DND-41 (cell line): ENCODE measurements around the gene ZNF248.

Experiments
- ATAC-seq: fragments of 200-7000 bp; cut with Tn5 transposase; 3 replicates; pipeline ENCODE4 v1.9.1; 2021; ENCODE audit warnings: low read depth; ENCODE audit not compliant: insufficient read depth
- DNase-seq: peaks from one replicate; pipeline ENCODE4 v3.0.0-alpha.2; 2020
- H2AFZ ChIP-seq: 2 replicates; pipeline ENCODE4 v1.6.0; 2012; ENCODE audit warnings: low read depth, low read length
- H3K27ac ChIP-seq: 2 replicates; pipeline ENCODE4 v1.5.1; 2012; ENCODE audit warnings: low read length, inconsistent platforms
- H3K27me3 ChIP-seq: fragments of 200-600 bp; sonication (generic); 2 replicates; pipeline ENCODE4 v1.6.0; 2012; ENCODE audit warnings: low read length, mild to moderate bottlenecking, inconsistent platforms; ENCODE audit not compliant: insufficient read depth, poor library complexity
- H3K36me3 ChIP-seq: 2 replicates; pipeline ENCODE4 v1.5.1; 2012; ENCODE audit warnings: low read length, inconsistent platforms; ENCODE audit not compliant: insufficient read depth
- H3K4me1 ChIP-seq: 2 replicates; pipeline ENCODE4 v1.5.1; 2012; ENCODE audit warnings: mild to moderate bottlenecking, low read length; ENCODE audit not compliant: insufficient read depth
- H3K4me2 ChIP-seq: 2 replicates; pipeline ENCODE4 v1.6.0; 2012; ENCODE audit warnings: mild to moderate bottlenecking, moderate library complexity, low read length, inconsistent platforms; ENCODE audit not compliant: insufficient read depth
- H3K4me3 ChIP-seq, 2 experiments: fragments of 200-600 bp in 1 of 2; shearing (Covaris generic) in 1 of 2; 2 replicates each; pipeline ENCODE4 v1.5.1; 2012 to 2016; ENCODE audit warnings: inconsistent platforms in 2 of 2, low read length in 2 of 2, mild to moderate bottlenecking in 2 of 2, low read depth in 1 of 2, moderate library complexity in 1 of 2
- H3K79me2 ChIP-seq: 2 replicates; pipeline ENCODE4 v1.6.0; 2012; ENCODE audit warnings: low read length, inconsistent platforms; ENCODE audit not compliant: insufficient read depth
- H3K9ac ChIP-seq: 2 replicates; pipeline ENCODE4 v1.6.0; 2012; ENCODE audit warnings: low read depth, mild to moderate bottlenecking, inconsistent platforms, low read length, moderate library complexity
- H3K9me3 ChIP-seq: 2 replicates; pipeline ENCODE4 v1.5.1; 2012; ENCODE audit warnings: low read length, moderate library complexity, mild to moderate bottlenecking, inconsistent platforms; ENCODE audit not compliant: insufficient read depth, severe bottlenecking
- H4K20me1 ChIP-seq: 2 replicates; pipeline ENCODE4 v1.6.0; 2012; ENCODE audit warnings: low read length; ENCODE audit not compliant: insufficient read depth
- EZH2 ChIP-seq: IDR thresholded peaks from 3 replicates; pipeline ENCODE4 v1.6.1; 2012; ENCODE audit warnings: borderline replicate concordance, low read depth, mild to moderate bottlenecking, moderate library complexity, low read length, inconsistent platforms; ENCODE audit not compliant: severe bottlenecking
- TF ChIP-seq, protein P1 (sequence below): IDR thresholded peaks from 2 replicates; pipeline ENCODE4 v1.5.1; 2012; ENCODE audit warnings: borderline replicate concordance, low read length, moderate library complexity, mild to moderate bottlenecking; ENCODE audit not compliant: poor library complexity, severe bottlenecking; ENCODE audit errors: extremely low read depth

ZNF248 gene

DNA sequence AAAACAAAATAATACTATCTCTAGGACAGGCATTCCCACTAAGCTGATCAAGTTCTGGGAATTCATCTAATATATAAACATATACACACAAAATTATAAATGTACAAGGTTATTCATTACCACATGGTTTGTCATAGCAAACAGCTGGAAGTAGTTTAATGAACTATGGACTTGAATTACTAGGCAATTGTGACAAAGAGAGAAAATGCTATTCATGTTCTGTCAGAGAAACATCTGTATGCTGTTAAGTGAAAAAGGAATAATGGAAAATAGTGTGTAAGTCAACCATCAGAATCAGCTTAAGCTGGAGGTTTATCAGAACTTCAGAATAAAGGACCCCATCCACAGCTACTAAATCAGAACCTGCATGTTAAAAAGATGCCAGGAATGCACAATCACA lies 2.8 kb downstream of the ZNF248 start:
- ATAC-seq: no peak
- H3K79me2 ChIP-seq: peaks cover 56% of the 10 kb centered on the region
- no peak for DNase-seq
- H3K9me3 ChIP-seq: no peaks in the 10 kb centered on the region
- H3K27me3 ChIP-seq: no peaks in the 10 kb centered on the region
- peaks cover 3% of the 10 kb centered on the region; the same call in 1 of the 2 replicates for H4K20me1 ChIP-seq
- peaks cover 35% of the 10 kb centered on the region for H3K4me1 ChIP-seq
- H3K9ac ChIP-seq: no peak overlapping the region
- H3K36me3 ChIP-seq: peaks cover 6% of the 10 kb centered on the region
- no peak overlapping the region for H3K27ac ChIP-seq
- peak overlapping the region; percentile 84 for H3K4me2 ChIP-seq
- H2AFZ ChIP-seq: no peak overlapping the region
- TF ChIP-seq, protein P1, sequence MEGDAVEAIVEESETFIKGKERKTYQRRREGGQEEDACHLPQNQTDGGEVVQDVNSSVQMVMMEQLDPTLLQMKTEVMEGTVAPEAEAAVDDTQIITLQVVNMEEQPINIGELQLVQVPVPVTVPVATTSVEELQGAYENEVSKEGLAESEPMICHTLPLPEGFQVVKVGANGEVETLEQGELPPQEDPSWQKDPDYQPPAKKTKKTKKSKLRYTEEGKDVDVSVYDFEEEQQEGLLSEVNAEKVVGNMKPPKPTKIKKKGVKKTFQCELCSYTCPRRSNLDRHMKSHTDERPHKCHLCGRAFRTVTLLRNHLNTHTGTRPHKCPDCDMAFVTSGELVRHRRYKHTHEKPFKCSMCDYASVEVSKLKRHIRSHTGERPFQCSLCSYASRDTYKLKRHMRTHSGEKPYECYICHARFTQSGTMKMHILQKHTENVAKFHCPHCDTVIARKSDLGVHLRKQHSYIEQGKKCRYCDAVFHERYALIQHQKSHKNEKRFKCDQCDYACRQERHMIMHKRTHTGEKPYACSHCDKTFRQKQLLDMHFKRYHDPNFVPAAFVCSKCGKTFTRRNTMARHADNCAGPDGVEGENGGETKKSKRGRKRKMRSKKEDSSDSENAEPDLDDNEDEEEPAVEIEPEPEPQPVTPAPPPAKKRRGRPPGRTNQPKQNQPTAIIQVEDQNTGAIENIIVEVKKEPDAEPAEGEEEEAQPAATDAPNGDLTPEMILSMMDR: no peak
- TF ChIP-seq EZH2: no peak
- H3K4me3 ChIP-seq: peak overlapping the region in 1 of 2 experiments; percentile 13; a peak in 1 of 4 replicates

DNA sequence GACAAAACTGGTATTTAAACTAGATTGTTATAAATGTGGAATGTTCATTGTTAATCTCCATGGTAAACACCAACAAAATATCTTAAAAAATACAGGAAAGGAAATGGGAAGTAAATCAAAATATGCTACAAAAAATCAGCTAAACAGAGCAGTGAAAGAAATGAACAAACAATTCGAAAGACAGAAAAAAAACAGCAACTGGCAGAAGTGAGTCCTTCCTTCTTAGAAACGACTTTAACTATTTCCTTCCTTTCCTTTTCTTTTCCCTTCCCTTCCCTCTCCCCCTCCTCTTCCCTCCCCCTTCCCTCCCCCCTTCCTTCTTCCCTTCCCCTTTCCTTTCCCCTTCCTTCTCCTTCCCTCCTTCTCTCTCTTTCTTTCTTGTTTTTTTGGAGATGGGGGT lies 12.8 kb downstream of the ZNF248 start:
- Histone ChIP-seq H4K20me1 (no peaks in the 10 kb centered on the region), H2AFZ (no peak overlapping the region), H3K9ac (no peak overlapping the region), H3K4me3 (no peak overlapping the region), H3K36me3 (peaks cover 14% of the 10 kb centered on the region), H3K27ac (no peak overlapping the region), H3K9me3 (no peaks in the 10 kb centered on the region), H3K27me3 (no peaks in the 10 kb centered on the region), H3K4me1 (no peaks in the 10 kb centered on the region), H3K4me2 (no peak overlapping the region), H3K79me2 (peaks cover 26% of the 10 kb centered on the region; the same call in 1 of the 2 replicates)
- TF ChIP-seq, protein P1: no peak
- TF ChIP-seq EZH2: no peak
- no peak for DNase-seq
- no peak for ATAC-seq

DNA sequence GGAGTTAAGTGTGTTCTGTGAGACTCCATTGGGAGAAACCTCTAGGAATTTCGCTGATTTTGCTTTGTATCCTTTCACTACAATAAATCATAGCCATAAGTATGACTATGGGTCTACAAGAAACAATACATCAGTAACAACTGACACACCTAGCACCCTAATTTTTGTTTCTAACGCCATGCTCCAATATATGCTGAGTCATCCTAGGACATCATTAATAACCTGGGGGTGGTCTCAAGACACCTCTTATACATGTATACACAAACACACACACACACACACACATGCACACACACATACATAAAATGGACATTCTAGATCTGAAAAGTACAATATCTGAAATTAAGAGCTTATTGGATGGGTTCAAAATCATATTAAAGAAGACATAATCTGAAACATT lies 18.2 kb downstream of the ZNF248 start:
- DNase-seq: no peak
- Histone ChIP-seq H2AFZ (no peak overlapping the region), H3K79me2 (peaks cover 19% of the 10 kb centered on the region; the same call in 1 of the 2 replicates), H3K4me2 (no peak overlapping the region), H3K4me1 (no peaks in the 10 kb centered on the region), H3K4me3 (no peak overlapping the region), H3K9ac (no peak overlapping the region), H3K27ac (no peak overlapping the region), H3K27me3 (no peaks in the 10 kb centered on the region), H3K36me3 (peaks cover 51% of the 10 kb centered on the region), H3K9me3 (peaks cover under 1% of the 10 kb centered on the region), H4K20me1 (no peaks in the 10 kb centered on the region)
- ATAC-seq: no peak
- TF ChIP-seq, protein P1: no peak
- no peak for TF ChIP-seq EZH2
